ENCODE results near the gene TPST1.

DNA sequence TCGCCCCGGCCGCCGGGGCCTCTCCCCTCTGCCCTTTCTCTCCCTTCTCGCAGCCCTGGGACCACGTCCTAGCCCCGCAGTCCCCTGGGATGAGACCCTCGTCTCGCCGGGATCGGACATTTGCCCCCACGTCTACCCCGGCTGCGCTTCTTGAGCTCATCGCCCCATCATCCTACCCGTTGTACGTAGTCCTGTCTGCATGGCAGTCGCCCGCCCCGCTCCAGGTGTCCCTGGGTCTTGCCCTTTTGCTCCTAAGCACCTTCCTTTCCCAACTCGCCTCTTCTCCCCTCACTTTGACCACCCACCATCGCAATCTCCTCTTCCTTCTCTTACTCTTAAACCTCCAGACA is 582 bp downstream of the TPST1 start:
- TF ChIP-seq, protein P1, sequence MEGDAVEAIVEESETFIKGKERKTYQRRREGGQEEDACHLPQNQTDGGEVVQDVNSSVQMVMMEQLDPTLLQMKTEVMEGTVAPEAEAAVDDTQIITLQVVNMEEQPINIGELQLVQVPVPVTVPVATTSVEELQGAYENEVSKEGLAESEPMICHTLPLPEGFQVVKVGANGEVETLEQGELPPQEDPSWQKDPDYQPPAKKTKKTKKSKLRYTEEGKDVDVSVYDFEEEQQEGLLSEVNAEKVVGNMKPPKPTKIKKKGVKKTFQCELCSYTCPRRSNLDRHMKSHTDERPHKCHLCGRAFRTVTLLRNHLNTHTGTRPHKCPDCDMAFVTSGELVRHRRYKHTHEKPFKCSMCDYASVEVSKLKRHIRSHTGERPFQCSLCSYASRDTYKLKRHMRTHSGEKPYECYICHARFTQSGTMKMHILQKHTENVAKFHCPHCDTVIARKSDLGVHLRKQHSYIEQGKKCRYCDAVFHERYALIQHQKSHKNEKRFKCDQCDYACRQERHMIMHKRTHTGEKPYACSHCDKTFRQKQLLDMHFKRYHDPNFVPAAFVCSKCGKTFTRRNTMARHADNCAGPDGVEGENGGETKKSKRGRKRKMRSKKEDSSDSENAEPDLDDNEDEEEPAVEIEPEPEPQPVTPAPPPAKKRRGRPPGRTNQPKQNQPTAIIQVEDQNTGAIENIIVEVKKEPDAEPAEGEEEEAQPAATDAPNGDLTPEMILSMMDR (optimal IDR thresholded peaks at IDR 0.05 in 1 of 3, IDR thresholded peaks at IDR 0.05 in 1 of 3, conservative IDR thresholded peaks at IDR 0.05 in 1 of 3; ENCODE audit: extremely low read depth in 1 of 3, insufficient read depth in 2 of 3, low read length in 3 of 3) = no peak
- no peak for TF ChIP-seq EZH2 (IDR thresholded peaks at IDR 0.05; ENCODE audit: low read length)

Data from keratinocyte (primary cell).